ENCODE measurements around the gene SACM1L.

Gene SACM1L

DNA sequence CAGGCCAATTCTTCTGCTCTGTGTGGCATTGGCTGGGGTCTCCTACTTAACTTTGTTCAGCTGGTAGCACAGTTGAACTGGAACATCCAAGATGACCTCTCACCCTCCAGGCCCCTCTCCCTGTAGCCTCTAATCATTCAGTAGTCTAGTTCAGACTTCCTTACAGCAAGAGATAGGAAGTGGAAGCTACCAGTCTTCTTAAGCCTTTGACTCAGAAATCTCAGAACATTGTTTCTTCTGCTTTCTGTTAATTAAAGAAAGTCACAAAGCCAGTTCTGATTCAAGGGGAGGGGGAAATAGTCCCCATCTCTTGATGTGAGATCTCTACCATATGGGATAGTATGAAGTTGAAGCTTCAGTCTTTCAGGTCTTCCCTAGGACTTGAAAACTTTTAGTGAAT, 18.8 kb upstream of the SACM1L start:
- Histone ChIP-seq H3K36me3 (no peaks in the 10 kb centered on the region), H3K27me3 (no peaks in the 10 kb centered on the region), H3K4me1 (ENCODE audit: control insufficient read depth in 1 of 2, insufficient read depth in 1 of 2, low read depth in 1 of 2, low read length in 1 of 2) (no peaks in the 10 kb centered on the region)

DNA sequence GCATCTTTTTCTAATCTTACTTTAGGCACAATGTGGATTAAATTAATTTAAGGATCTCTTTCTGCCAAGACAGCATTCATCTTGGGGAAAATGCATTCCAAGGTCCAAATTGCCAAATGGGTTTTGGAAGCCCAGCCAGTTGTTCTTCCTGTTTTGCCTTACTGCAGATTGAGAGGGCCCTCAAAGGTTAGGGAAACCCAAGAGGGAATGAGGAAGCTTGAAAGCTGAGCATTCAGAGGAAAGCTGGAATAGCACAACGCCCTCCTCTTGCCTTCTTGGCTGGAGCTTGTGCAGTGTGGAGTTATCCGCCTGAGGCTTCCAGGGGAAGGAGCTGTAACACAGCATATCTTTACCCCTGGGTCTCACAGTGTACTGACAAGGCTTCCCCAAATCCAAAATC, 18.2 kb upstream of the SACM1L start:
- H3K36me3 ChIP-seq = no peaks in the 10 kb centered on the region

More for the DNA sequence above, 18.8 kb upstream of the SACM1L start:
- no peaks in the 10 kb centered on the region for H3K9me3 ChIP-seq
- TF ChIP-seq, protein P1, sequence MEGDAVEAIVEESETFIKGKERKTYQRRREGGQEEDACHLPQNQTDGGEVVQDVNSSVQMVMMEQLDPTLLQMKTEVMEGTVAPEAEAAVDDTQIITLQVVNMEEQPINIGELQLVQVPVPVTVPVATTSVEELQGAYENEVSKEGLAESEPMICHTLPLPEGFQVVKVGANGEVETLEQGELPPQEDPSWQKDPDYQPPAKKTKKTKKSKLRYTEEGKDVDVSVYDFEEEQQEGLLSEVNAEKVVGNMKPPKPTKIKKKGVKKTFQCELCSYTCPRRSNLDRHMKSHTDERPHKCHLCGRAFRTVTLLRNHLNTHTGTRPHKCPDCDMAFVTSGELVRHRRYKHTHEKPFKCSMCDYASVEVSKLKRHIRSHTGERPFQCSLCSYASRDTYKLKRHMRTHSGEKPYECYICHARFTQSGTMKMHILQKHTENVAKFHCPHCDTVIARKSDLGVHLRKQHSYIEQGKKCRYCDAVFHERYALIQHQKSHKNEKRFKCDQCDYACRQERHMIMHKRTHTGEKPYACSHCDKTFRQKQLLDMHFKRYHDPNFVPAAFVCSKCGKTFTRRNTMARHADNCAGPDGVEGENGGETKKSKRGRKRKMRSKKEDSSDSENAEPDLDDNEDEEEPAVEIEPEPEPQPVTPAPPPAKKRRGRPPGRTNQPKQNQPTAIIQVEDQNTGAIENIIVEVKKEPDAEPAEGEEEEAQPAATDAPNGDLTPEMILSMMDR (IDR thresholded peaks at IDR 0.05) = no peak
- H3K27ac ChIP-seq = no peak overlapping the region
- H3K4me3 ChIP-seq (ENCODE audit: low read depth in 1 of 2, low read length in 1 of 2) = no peak overlapping the region

GRCh38 chr3:45673273-45673672, 15.9 kb upstream of the SACM1L start:
- no peak overlapping the region for H3K27ac ChIP-seq
- TF ChIP-seq, protein P1 (IDR thresholded peaks at IDR 0.05) = no peak
- peaks cover 22% of the 10 kb centered on the region in 2 experiments for H3K4me1 ChIP-seq (ENCODE audit: control insufficient read depth in 1 of 2, insufficient read depth in 1 of 2, low read depth in 1 of 2, low read length in 1 of 2)
- no peaks in the 10 kb centered on the region for H3K36me3 ChIP-seq
- no peak overlapping the region for H3K4me3 ChIP-seq (ENCODE audit: low read depth in 1 of 2, low read length in 1 of 2)
- H3K27me3 ChIP-seq = no peaks in the 10 kb centered on the region
- H3K9me3 ChIP-seq = no peaks in the 10 kb centered on the region

More for the DNA sequence above, 18.2 kb upstream of the SACM1L start:
- Histone ChIP-seq H3K27ac (no peak overlapping the region), H3K9me3 (no peaks in the 10 kb centered on the region), H3K27me3 (no peaks in the 10 kb centered on the region), H3K4me3 (ENCODE audit: low read depth in 1 of 2, low read length in 1 of 2) (no peak overlapping the region), H3K4me1 (ENCODE audit: control insufficient read depth in 1 of 2, insufficient read depth in 1 of 2, low read depth in 1 of 2, low read length in 1 of 2) (peaks cover 2 to 4% of the 10 kb centered on the region in 2 experiments)
- TF ChIP-seq, protein P1 (IDR thresholded peaks at IDR 0.05) = no peak

GRCh38 chr3:45676325-45677032, 12.7 kb upstream of the SACM1L start:
- Histone ChIP-seq H3K27ac (peak overlapping the region; percentile 79), H3K4me1 (ENCODE audit: control insufficient read depth in 1 of 2, insufficient read depth in 1 of 2, low read depth in 1 of 2, low read length in 1 of 2) (peaks cover 30 to 31% of the 10 kb centered on the region in 2 experiments), H3K27me3 (no peaks in the 10 kb centered on the region), H3K36me3 (no peaks in the 10 kb centered on the region), H3K4me3 (ENCODE audit: low read depth in 1 of 2, low read length in 1 of 2) (peak overlapping the region; percentile 19 to 35), H3K9me3 (no peaks in the 10 kb centered on the region)
- TF ChIP-seq, protein P1 (IDR thresholded peaks at IDR 0.05) = no peak

DNA sequence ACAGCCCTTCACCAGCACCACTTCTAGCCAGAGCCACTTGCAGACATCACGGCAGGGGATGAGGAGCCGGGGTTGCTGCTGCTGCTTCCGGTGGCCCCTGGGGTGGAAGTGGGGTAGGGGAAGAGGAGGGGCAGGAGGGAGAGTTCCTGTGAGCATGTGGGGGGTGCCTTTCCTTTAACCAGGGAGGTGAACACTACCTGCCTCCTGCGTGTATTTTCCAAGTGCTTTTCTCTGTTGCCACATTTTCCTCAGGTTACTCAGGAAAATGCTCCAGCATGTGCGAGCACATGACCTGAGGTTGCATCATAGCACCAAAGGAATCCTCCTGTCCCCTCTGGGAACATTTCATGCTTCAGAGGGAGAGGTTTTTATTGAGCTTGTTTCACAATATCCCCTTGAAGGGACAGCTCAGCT, 12.2 kb upstream of the SACM1L start:
- Histone ChIP-seq H3K4me1 (ENCODE audit: control insufficient read depth in 1 of 2, insufficient read depth in 1 of 2, low read depth in 1 of 2, low read length in 1 of 2) (peaks cover 30 to 31% of the 10 kb centered on the region in 2 experiments), H3K27me3 (no peaks in the 10 kb centered on the region), H3K36me3 (no peaks in the 10 kb centered on the region), H3K9me3 (no peaks in the 10 kb centered on the region), H3K27ac (peak overlapping the region; percentile 79), H3K4me3 (ENCODE audit: low read depth in 1 of 2, low read length in 1 of 2) (peak overlapping the region; percentile 19 to 35)
- TF ChIP-seq, protein P1 (IDR thresholded peaks at IDR 0.05) = no peak
